ENCODE data around the gene CHMP6. TPM values are rescaled to one million over a fixed set of nuclear protein-coding genes. Genes with fewer than 3 reads are reported as not detected.
A peak's percentile ranks its signal among the peaks of the same experiment; 100 is the strongest.

Gene CHMP6
- total and polyA plus RNA-seq, 11 donors, result 17.9 to 35.5 (median 19.6) TPM

DNA sequence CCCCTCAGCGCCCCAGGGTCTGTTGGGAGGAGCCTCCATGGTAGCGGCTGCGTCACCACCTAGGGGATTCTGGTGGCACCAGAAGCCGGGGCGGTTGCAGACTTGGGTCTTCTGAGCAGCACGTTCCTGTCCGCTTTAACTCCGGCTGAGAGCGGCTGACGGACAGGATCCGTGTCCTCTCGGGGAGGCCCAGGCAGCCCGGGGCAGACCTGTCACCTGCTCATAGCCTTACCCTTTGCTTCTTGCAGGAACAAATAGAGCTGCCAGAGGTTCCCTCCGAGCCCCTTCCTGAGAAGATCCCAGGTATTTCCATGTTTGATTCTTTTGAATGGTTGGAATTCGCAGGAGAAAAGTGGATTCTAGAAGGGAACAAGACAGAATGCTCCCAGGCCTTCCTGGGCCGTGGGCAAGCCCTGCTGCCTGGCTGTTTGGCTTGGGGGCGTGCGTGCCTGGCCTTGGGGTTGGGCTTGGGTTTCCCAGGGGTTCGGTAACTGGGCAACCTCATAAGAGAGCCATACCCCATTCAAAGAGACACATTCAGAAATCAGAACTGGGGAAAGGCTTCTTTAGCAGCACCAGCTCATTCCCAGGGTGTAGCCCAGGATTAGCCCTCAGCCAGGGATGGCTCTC, 6.6 kb downstream of the CHMP6 start:
- 95 to 98% (median 96%) methylated on average over 10 to 19 of the region's 19 CpGs for WGBS, 4 donors
- Histone ChIP-seq H3K9me3 (no peaks in the 10 kb centered on the region), H3K4me1 (peaks cover 0 to 34% (median 25%) of the 10 kb centered on the region in 12 donors), H3K36me3 (peaks cover 4 to 56% (median 53%) of the 10 kb centered on the region in 9 donors), H3K27ac (no peak overlapping the region), H3K4me3 (no peak overlapping the region), H3K27me3 (peaks cover 0 to 6% (median 3%) of the 10 kb centered on the region in 9 donors)
- DNase-seq, result peak in 1 of 5 donors; percentile 4
- no peak for ATAC-seq
- TF ChIP-seq POLR2A (IDR thresholded peaks at IDR 0.05), result no peak
- TF ChIP-seq, protein P1, sequence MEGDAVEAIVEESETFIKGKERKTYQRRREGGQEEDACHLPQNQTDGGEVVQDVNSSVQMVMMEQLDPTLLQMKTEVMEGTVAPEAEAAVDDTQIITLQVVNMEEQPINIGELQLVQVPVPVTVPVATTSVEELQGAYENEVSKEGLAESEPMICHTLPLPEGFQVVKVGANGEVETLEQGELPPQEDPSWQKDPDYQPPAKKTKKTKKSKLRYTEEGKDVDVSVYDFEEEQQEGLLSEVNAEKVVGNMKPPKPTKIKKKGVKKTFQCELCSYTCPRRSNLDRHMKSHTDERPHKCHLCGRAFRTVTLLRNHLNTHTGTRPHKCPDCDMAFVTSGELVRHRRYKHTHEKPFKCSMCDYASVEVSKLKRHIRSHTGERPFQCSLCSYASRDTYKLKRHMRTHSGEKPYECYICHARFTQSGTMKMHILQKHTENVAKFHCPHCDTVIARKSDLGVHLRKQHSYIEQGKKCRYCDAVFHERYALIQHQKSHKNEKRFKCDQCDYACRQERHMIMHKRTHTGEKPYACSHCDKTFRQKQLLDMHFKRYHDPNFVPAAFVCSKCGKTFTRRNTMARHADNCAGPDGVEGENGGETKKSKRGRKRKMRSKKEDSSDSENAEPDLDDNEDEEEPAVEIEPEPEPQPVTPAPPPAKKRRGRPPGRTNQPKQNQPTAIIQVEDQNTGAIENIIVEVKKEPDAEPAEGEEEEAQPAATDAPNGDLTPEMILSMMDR (IDR thresholded peaks at IDR 0.05), result no peak
- intact Hi-C loops (cut with DNase I), result no loop called here

DNA sequence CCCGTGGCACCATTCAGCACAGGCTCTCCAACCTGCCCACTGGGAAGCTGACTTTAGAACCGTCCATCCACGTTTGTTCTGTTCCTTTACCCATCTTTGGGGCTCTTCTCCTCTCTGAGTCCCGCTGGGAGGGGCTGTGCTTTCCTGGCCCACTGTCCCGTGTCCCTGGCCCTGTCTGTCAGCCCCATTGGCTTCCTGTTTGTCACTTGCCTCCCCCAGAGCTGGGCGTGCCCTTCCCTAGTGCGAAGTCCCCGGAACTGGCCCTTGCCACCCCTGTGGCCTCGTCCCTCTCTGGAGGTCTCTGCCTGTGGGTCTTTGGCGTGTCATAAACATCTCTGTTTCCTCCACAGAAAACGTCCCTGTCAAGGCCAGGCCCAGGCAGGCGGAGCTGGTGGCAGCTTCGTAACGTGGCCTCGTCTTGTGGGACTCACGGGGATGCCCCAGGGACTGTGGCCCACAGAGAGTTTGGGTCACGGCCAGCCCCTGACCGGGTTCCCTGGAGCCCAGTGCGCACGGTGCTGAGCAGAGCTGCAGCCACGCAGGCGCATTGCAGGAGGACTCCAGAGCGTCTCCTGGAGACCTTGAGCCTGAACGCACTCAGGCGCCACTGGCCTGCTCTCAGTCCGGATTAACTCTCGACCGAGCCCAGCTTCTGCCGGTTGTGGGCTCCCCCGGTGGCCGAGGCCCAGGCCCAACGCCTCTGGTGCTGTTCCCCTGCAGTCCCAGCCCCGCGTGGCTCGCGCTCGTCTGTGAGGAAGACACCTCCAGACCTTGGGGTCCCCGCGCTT, 7.3 kb downstream of the CHMP6 start:
- ATAC-seq, result no peak
- peaks cover 4 to 56% (median 53%) of the 10 kb centered on the region in 9 donors for H3K36me3 ChIP-seq
- intact Hi-C loops (cut with DNase I), result no loop called here

DNA sequence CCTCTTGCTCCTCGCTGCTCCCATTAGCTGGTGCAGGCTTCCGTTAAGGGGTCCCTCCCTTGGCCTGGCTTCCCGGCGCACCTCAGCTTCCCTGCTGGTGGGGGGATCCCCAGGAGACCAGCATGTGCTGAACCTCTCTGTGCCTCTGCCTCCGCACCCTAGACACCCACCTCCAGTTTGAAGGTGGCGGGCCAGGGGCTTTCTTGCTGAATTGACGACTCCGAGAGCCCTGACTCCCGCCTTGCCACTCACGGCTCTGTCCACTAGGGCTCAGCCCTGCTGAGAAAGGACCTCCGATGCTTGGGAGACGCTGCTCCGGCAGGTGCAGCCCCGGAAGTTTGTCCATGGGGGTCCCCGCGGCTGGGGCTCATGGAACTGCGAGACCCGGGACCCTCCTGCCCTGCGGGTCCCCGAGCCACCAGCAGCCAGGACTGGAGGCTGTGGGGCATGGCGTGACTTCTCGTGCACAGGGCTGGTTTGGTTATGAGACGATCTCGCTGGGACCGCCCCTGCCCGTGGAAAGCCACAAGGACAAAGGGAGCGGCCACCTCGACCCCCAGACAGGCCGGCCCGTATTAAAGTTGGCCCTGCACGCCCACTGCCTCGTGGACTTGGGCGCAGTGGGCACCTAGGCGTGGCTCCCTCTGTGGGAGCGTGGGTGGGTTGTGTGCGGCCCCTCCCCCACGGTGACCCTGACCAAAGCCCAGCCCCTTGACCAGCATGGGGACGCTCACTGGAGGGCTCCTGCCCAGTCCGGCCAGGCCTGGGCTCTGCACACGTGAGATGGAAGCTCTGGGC, 8.1 kb downstream of the CHMP6 start:
- DNase-seq, result peak in 1 of 5 donors; percentile 29
- Histone ChIP-seq H3K4me3 (no peak overlapping the region), H3K9me3 (no peaks in the 10 kb centered on the region), H3K27me3 (peaks cover 10 to 21% (median 16%) of the 10 kb centered on the region in 9 donors), H3K27ac (no peak overlapping the region), H3K4me1 (peaks cover 0 to 37% (median 26%) of the 10 kb centered on the region in 12 donors), H3K36me3 (peaks cover 4 to 56% (median 53%) of the 10 kb centered on the region in 9 donors)
- WGBS, 4 donors, result 90 to 95% (median 93%) methylated on average over 22 to 40 of the region's 40 CpGs
- no peak for ATAC-seq
- TF ChIP-seq, protein P1 (IDR thresholded peaks at IDR 0.05), result no peak
- TF ChIP-seq POLR2A (IDR thresholded peaks at IDR 0.05), result no peak
- intact Hi-C loops (cut with DNase I), result no loop called here

More for the DNA sequence above, 7.3 kb downstream of the CHMP6 start:
- peaks cover 4 to 13% (median 9%) of the 10 kb centered on the region in 9 donors for H3K27me3 ChIP-seq
- WGBS, 4 donors, result 83 to 88% (median 86%) methylated on average over 26 to 39 of the region's 39 CpGs
- no peak overlapping the region for H3K27ac ChIP-seq
- H3K9me3 ChIP-seq, result no peaks in the 10 kb centered on the region
- peaks cover 0 to 35% (median 21%) of the 10 kb centered on the region in 12 donors for H3K4me1 ChIP-seq
- H3K4me3 ChIP-seq, result no peak overlapping the region
- TF ChIP-seq POLR2A (IDR thresholded peaks at IDR 0.05), result no peak
- TF ChIP-seq, protein P1 (IDR thresholded peaks at IDR 0.05), result no peak
- DNase-seq, result peak in 1 of 5 donors; percentile 24
